Sigmoid colon (tissue), 4 donors: ENCODE data around the gene BLCAP.

Source experiments
- EP300 ChIP-seq, 4 donors: sonication (generic); formaldehyde crosslinking; IDR thresholded peaks; one replicate each; pipeline ENCODE4 v1.6.1; 2017; ENCODE audit warnings: antibody characterized with exemption in 4 of 4
- POLR2A ChIP-seq, 2 donors: fragments of 450-650 bp; IDR thresholded peaks; one replicate each; pipeline ENCODE4 v1.6.1; 2016; ENCODE audit warnings: antibody characterized with exemption in 2 of 2, mild to moderate bottlenecking in 2 of 2, moderate library complexity in 2 of 2
- POLR2AphosphoS5 ChIP-seq, 4 donors: sonication (generic); formaldehyde crosslinking; IDR thresholded peaks; one replicate each; pipeline ENCODE4 v1.6.1; 2017; ENCODE audit warnings: antibody characterized with exemption in 4 of 4

DNA sequence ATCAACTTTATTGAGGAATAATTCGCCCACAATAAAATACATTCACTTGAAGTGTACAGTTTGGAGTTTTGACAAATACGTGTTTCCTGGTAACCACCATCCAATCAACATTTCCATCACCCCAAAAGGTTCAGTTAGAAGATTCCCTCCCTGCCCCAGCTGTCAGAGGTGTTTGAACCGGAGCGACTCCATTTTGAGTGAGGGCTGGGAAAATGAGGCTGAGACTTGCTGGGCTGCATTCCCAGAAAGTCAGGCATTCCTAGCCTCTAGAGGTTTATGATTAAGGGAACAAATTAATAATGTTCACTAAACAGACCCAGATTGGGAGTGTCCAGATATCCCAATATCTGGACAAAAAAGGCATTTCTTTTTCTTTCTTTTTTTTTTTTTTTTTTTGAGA, 33.0 kb upstream of the BLCAP start:
- TF ChIP-seq POLR2AphosphoS5 (IDR thresholded peaks at IDR 0.05) (no peak), EP300 (IDR thresholded peaks at IDR 0.05) (no peak), POLR2A (IDR thresholded peaks at IDR 0.05) (no peak)
